ENCODE data around the gene LAMTOR2. TPM values are rescaled to one million over a fixed set of nuclear protein-coding genes. Genes with fewer than 3 reads are reported as not detected.

The LAMTOR2 gene
- total RNA-seq, 2 donors from 2014 or later: 84.4 to 101 TPM

GRCh38 chr1:156060937-156061636 lies 6.5 kb downstream of the LAMTOR2 start, which contains the start of gene RAB25:
Gene RAB25 (plus strand): TSS chr1:156061160. CDS start chr1:156061401, 241 bp downstream.
- Mint-ChIP-seq H3K4me3 (peak within 1 kb of the TSS; percentile 73), H3K27me3 (ENCODE audit: insufficient read depth) (no peaks in the 10 kb centered on the region), H3K9me3 (no peaks in the 10 kb centered on the region), H3K27ac (peak within 1 kb of the TSS; percentile 99), H3K36me3 (ENCODE audit: low read depth) (peaks cover 11% of the 10 kb centered on the region), H3K4me1 (peaks cover 48% of the 10 kb centered on the region)
- Histone ChIP-seq H3K36me3 (ENCODE audit: control insufficient read depth, insufficient read depth, low read length) (peaks cover 14% of the 10 kb centered on the region), H3K4me1 (ENCODE audit: control insufficient read depth, insufficient read depth, low read length) (peaks cover 2% of the 10 kb centered on the region), H3K27ac (ENCODE audit: low read depth, low read length) (peak within 1 kb of the TSS; percentile 26), H3K27me3 (ENCODE audit: control insufficient read depth, insufficient read depth, low read length, poor library complexity, severe bottlenecking) (no peaks in the 10 kb centered on the region), H3K9me3 (ENCODE audit: control insufficient read depth, low read length) (no peaks in the 10 kb centered on the region), H3K4me3 (ENCODE audit: low read length) (peak within 1 kb of the TSS; percentile 74), H3K9ac (ENCODE audit: extremely low read depth, low read length, poor library complexity, severe bottlenecking) (peak within 1 kb of the TSS; percentile 73)
- WGBS, 2 experiments (ENCODE audit: insufficient coverage in 1 of 2, insufficient read length in 1 of 2): 12 to 17% methylated on average over 6 to 11 of the region's 11 CpGs
- TF ChIP-seq CTCF (conservative IDR thresholded peaks at IDR 0.05): no peak
- DNase-seq: peak; percentile 93

- Mint-ChIP-seq H3K36me3 (ENCODE audit: low read depth) (peaks cover 11% of the 10 kb centered on the region), H3K9me3 (no peaks in the 10 kb centered on the region), H3K4me3 (peak overlapping the region; percentile 73), H3K4me1 (peaks cover 52% of the 10 kb centered on the region), H3K27me3 (ENCODE audit: insufficient read depth) (no peaks in the 10 kb centered on the region), H3K27ac (peak overlapping the region; percentile 99)
- H3K27ac ChIP-seq (ENCODE audit: low read depth, low read length): no peak overlapping the region
- H3K27me3 ChIP-seq (ENCODE audit: control insufficient read depth, insufficient read depth, low read length, poor library complexity, severe bottlenecking): no peaks in the 10 kb centered on the region
- 90 to 94% methylated on average over 2 to 3 of the region's 3 CpGs for WGBS, 2 experiments (ENCODE audit: insufficient coverage in 1 of 2, insufficient read length in 1 of 2)
- TF ChIP-seq CTCF (conservative IDR thresholded peaks at IDR 0.05): no peak
- DNase-seq: peak; percentile 57
- no peaks in the 10 kb centered on the region for H3K9me3 ChIP-seq (ENCODE audit: control insufficient read depth, low read length)
- peaks cover 2% of the 10 kb centered on the region for H3K4me1 ChIP-seq (ENCODE audit: control insufficient read depth, insufficient read depth, low read length)
- no peak overlapping the region for H3K9ac ChIP-seq (ENCODE audit: extremely low read depth, low read length, poor library complexity, severe bottlenecking)
- H3K36me3 ChIP-seq (ENCODE audit: control insufficient read depth, insufficient read depth, low read length): peaks cover 7% of the 10 kb centered on the region
- H3K4me3 ChIP-seq (ENCODE audit: low read length): peak overlapping the region; percentile 74
Measured at GRCh38 chr1:156062189-156062588, 7.6 kb downstream of the LAMTOR2 start.

DNA sequence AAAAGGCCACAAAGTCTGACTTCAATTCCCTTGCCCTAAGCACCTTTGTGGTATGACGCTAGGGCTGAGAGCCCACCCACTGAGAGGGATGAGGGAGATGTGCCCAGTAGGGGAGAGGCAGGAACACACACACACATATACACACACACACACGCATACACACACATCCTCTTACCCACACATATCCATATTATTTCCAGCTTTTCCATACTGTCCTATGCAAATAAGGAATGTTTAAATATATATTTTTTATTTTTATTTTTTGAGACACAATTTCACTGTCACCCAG lies 9.4 kb downstream of the LAMTOR2 start:
- no peak overlapping the region for H3K4me3 ChIP-seq (ENCODE audit: low read length)
- H3K9me3 ChIP-seq (ENCODE audit: control insufficient read depth, low read length): no peaks in the 10 kb centered on the region
- TF ChIP-seq CTCF (conservative IDR thresholded peaks at IDR 0.05): no peak
- DNase-seq: peak; percentile 77
- no peak overlapping the region for H3K27ac ChIP-seq (ENCODE audit: low read depth, low read length)
- H3K4me1 Mint-ChIP-seq: peaks cover 45% of the 10 kb centered on the region
- no peaks in the 10 kb centered on the region for H3K36me3 ChIP-seq (ENCODE audit: control insufficient read depth, insufficient read depth, low read length)
- peaks cover 19% of the 10 kb centered on the region for H3K36me3 Mint-ChIP-seq (ENCODE audit: low read depth)
- H3K9me3 Mint-ChIP-seq: no peaks in the 10 kb centered on the region
- 40% methylated on average over 2 of the region's 2 CpGs; no CpG with 5 or more reads in 1 of the 2 experiments for WGBS, 2 experiments (ENCODE audit: insufficient coverage in 1 of 2, insufficient read length in 1 of 2)
- H3K4me3 Mint-ChIP-seq: no peak overlapping the region
- H3K9ac ChIP-seq (ENCODE audit: extremely low read depth, low read length, poor library complexity, severe bottlenecking): no peak overlapping the region
- H3K27me3 Mint-ChIP-seq (ENCODE audit: insufficient read depth): no peaks in the 10 kb centered on the region
- H3K27me3 ChIP-seq (ENCODE audit: control insufficient read depth, insufficient read depth, low read length, poor library complexity, severe bottlenecking): no peaks in the 10 kb centered on the region
- peaks cover 2% of the 10 kb centered on the region for H3K4me1 ChIP-seq (ENCODE audit: control insufficient read depth, insufficient read depth, low read length)
- peak overlapping the region; percentile 87 for H3K27ac Mint-ChIP-seq

Data from endodermal cell (in vitro differentiated cells).